Transverse colon (tissue), 4 donors: Measurements from ENCODE around the gene MCRIP2. TPM values are rescaled to one million over a fixed set of nuclear protein-coding genes. Genes with fewer than 3 reads are reported as not detected.

Experiments used
- DNase-seq: peaks from one replicate; pipeline ENCODE4 v3.0.0-alpha.2; 2019
- H3K27ac ChIP-seq, 4 donors: fragments of 200-600 bp; sonication (generic); 2 replicates each; pipeline ENCODE4 v1.5.1; 2016 to 2018; ENCODE audit warnings: inconsistent platforms in 4 of 4
- H3K27me3 ChIP-seq: fragments of 200-600 bp; sonication (generic); 2 replicates; pipeline ENCODE4 v1.5.1; 2017; ENCODE audit warnings: inconsistent platforms
- H3K36me3 ChIP-seq, 4 donors: fragments of 200-600 bp; sonication (generic); 2 replicates each; pipeline ENCODE4 v1.5.1; 2017 to 2019; ENCODE audit warnings: inconsistent platforms in 4 of 4
- H3K4me1 ChIP-seq, 4 donors: fragments of 200-600 bp; sonication (generic); 2 replicates each; pipeline ENCODE4 v1.5.1; 2017 to 2020; ENCODE audit warnings: inconsistent platforms in 4 of 4
- H3K4me3 ChIP-seq, 4 donors: fragments of 200-600 bp; sonication (generic); 1 replicate in 1 of 4; 2 replicates in 3 of 4; pipeline versions ENCODE4 v1.5.1 to v1.6.1; 2017 to 2019; ENCODE audit warnings: inconsistent platforms in 4 of 4
- H3K9me3 ChIP-seq, 2 donors: fragments of 200-600 bp; sonication (generic); 2 replicates each; pipeline ENCODE4 v1.5.1; 2017 to 2019; ENCODE audit warnings: inconsistent platforms in 2 of 2
- CTCF ChIP-seq, 5 experiments: fragments of 200-600 bp in 3 of 5; fragments of 450-650 bp in 2 of 5; sonication (generic) in 3 of 5; IDR thresholded peaks; 1 replicate in 2 of 5; 2 replicates in 3 of 5; pipeline ENCODE4 v1.5.1; 2016 to 2017; ENCODE audit warnings: antibody characterized with exemption in 5 of 5, inconsistent platforms in 3 of 5, mild to moderate bottlenecking in 2 of 5, moderate library complexity in 1 of 5
- EP300 ChIP-seq: sonication (generic); formaldehyde crosslinking; IDR thresholded peaks from one replicate; pipeline ENCODE4 v1.6.1; 2017; ENCODE audit warnings: antibody characterized with exemption, low read depth
- POLR2A ChIP-seq: fragments of 450-650 bp; IDR thresholded peaks from one replicate; pipeline ENCODE4 v1.6.1; 2016; ENCODE audit warnings: antibody characterized with exemption, mild to moderate bottlenecking, moderate library complexity
- POLR2AphosphoS5 ChIP-seq, 3 donors: sonication (generic); formaldehyde crosslinking; IDR thresholded peaks; one replicate each; pipeline ENCODE4 v1.6.1; 2016; ENCODE audit warnings: antibody characterized with exemption in 3 of 3
- WGBS, 2 donors: methylation state at CpG; one replicate each; pipeline ENCODE4 v1.1.5; 2018; ENCODE audit warnings: low coverage in 1 of 2; 5-methylcytosine and 5-hydroxymethylcytosine counted together
- in situ Hi-C, 4 donors: fragments of 200-750 bp; cut with MboI; loops; one replicate each; pipeline versions ENCODE4 v1.15.0 to v1.15.1; 2017; ENCODE audit warnings: low sequenced_read_pairs in 3 of 4, low pct_ligation_motif_present in 1 of 4, low pct_unique_long_range_greater_than_20kb in 1 of 4
- intact Hi-C: fragments of 100-400 bp; cut with DNase I; formaldehyde crosslinking; loops from one replicate; pipeline ENCODE4 v1.15.1; 2023; ENCODE audit warnings: low total_unique reads
- total RNA-seq, 4 donors: library from RNA; depleted of rRNA; stranded (reverse); fragments of >200 nt; gene quantifications; one replicate each; pipeline ENCODE4 v1.1.0, GENCODE V29; 2016

The MCRIP2 gene
- total RNA-seq, 4 donors from 2014 or later = 158 to 267 (median 211) TPM

GRCh38 chr16:652454-653305 lies 11.1 kb downstream of the MCRIP2 start:
- no peak overlapping the region for H3K4me3 ChIP-seq

GRCh38 chr16:654034-654433 lies 12.4 kb downstream of the MCRIP2 start:
- Histone ChIP-seq H3K36me3 (no peaks in the 10 kb centered on the region), H3K27me3 (no peaks in the 10 kb centered on the region), H3K27ac (no peak overlapping the region), H3K4me1 (peaks cover 8 to 14% (median 12%) of the 10 kb centered on the region in 4 donors), H3K9me3 (no peaks in the 10 kb centered on the region), H3K4me3 (no peak overlapping the region)
- TF ChIP-seq CTCF (IDR thresholded peaks at IDR 0.05) = no peak
- no peak for TF ChIP-seq POLR2A
- TF ChIP-seq EP300 = no peak
- no peak for TF ChIP-seq POLR2AphosphoS5 (IDR thresholded peaks at IDR 0.05)
- in situ Hi-C loops = no loop called here
- intact Hi-C loops = no loop called here
- DNase-seq = no peak
- 96% methylated on average over 12 of the region's 12 CpGs; no CpG with 5 or more reads in 1 of the 2 donors for WGBS, 2 donors

More at GRCh38 chr16:652454-653305, 11.1 kb downstream of the MCRIP2 start:
- H3K27me3 ChIP-seq = no peaks in the 10 kb centered on the region
- intact Hi-C loops = no loop called here
- H3K27ac ChIP-seq = no peak overlapping the region
- WGBS, 2 donors = 77 to 91% methylated on average over 5 to 24 of the region's 28 CpGs
- H3K4me1 ChIP-seq = peaks cover 16 to 28% (median 24%) of the 10 kb centered on the region in 4 donors
- H3K36me3 ChIP-seq = no peaks in the 10 kb centered on the region
- in situ Hi-C loops = no loop called here
- no peak for DNase-seq
- no peak for TF ChIP-seq POLR2A
- TF ChIP-seq CTCF (IDR thresholded peaks at IDR 0.05) = no peak
- no peak for TF ChIP-seq POLR2AphosphoS5 (IDR thresholded peaks at IDR 0.05)
- TF ChIP-seq EP300 = no peak
- H3K9me3 ChIP-seq = no peaks in the 10 kb centered on the region

GRCh38 chr16:657487-657886 lies 15.9 kb downstream of the MCRIP2 start:
- intact Hi-C loops (no loop called here), in situ Hi-C loops (no loop called here)
- no peak for TF ChIP-seq EP300
- no peak for TF ChIP-seq CTCF (IDR thresholded peaks at IDR 0.05)
- TF ChIP-seq POLR2A = no peak
- TF ChIP-seq POLR2AphosphoS5 (IDR thresholded peaks at IDR 0.05) = no peak
- H3K4me1 ChIP-seq = peaks cover 10 to 16% (median 14%) of the 10 kb centered on the region in 4 donors
- H3K9me3 ChIP-seq = no peaks in the 10 kb centered on the region
- no peaks in the 10 kb centered on the region for H3K36me3 ChIP-seq
- no peaks in the 10 kb centered on the region for H3K27me3 ChIP-seq
- no peak overlapping the region for H3K4me3 ChIP-seq
- H3K27ac ChIP-seq = no peak overlapping the region
- WGBS, 2 donors = 100% methylated on average over 11 of the region's 22 CpGs; no CpG with 5 or more reads in 1 of the 2 donors
- DNase-seq = no peak

GRCh38 chr16:658679-659571 lies 17.3 kb downstream of the MCRIP2 start:
- Histone ChIP-seq H3K27ac (no peak overlapping the region), H3K4me3 (no peak overlapping the region), H3K27me3 (no peaks in the 10 kb centered on the region), H3K4me1 (peaks cover 10 to 16% (median 14%) of the 10 kb centered on the region in 4 donors), H3K36me3 (no peaks in the 10 kb centered on the region), H3K9me3 (no peaks in the 10 kb centered on the region)
- TF ChIP-seq EP300 = no peak
- TF ChIP-seq CTCF (IDR thresholded peaks at IDR 0.05) = no peak
- no peak for TF ChIP-seq POLR2A
- no peak for TF ChIP-seq POLR2AphosphoS5 (IDR thresholded peaks at IDR 0.05)
- 93% methylated on average over 23 of the region's 35 CpGs; no CpG with 5 or more reads in 1 of the 2 donors for WGBS, 2 donors
- intact Hi-C loops = no loop called here
- DNase-seq = no peak
- in situ Hi-C loops = no loop called here
